Midbrain (tissue), 1 donor: Measurements from ENCODE around the gene CALY.

Experiments used
- DNase-seq: peaks from one replicate; lab custom pipeline; 2025; lab: John Stamatoyannopoulos, UW

The CALY gene

DNA sequence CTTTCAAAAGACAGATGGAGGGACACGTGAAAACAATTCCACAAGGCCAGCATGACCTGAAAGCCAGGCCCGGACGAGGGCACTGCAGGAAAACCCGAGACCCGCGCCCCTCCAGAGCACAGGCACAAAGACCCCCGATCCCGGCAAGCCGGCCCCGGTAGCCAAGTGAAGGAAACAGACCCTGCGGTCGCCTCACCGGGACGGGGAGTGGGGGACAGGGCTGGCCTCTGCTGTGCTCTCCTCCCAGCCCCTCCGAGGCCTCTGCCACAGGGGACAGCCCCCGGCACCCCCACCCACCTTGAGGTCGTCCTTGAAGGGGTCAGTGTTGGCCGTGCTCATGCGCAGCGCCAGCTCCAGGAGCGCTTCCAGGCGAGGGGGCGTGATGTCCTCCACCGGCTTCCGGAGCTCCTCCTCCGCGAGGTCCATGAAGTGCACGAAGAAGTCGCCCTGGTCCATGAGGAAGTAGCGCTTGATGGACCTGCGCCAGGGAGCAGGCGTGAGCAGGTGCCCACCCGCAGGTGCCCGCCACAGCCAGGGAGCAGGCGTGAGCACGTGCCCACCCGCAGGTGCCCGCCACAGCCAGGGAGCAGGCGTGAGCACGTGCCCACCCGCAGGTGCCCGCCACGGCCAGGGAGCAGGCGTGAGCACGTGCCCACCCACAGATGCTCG, 48.7 kb downstream of the CALY start:
- no peak for DNase-seq

DNA sequence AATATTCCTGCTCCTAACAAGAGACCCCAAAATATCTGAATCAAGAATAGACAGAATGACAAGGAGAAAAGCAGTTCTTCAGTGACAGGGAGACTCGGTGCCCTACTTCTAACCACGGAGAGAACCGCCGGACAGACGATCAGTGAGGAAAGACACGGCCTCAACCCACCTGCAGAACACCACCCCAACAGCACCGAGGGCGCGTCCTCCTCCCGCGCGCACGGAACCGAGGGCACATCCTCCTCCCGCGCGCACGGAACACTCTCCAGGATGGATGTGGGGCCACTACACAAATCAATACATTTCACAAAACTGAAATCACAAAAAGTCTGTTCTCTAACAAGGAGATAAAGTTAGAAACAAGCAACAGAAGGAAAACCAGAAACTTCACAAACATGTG, 50.3 kb downstream of the CALY start:
- DNase-seq, result no peak

DNA sequence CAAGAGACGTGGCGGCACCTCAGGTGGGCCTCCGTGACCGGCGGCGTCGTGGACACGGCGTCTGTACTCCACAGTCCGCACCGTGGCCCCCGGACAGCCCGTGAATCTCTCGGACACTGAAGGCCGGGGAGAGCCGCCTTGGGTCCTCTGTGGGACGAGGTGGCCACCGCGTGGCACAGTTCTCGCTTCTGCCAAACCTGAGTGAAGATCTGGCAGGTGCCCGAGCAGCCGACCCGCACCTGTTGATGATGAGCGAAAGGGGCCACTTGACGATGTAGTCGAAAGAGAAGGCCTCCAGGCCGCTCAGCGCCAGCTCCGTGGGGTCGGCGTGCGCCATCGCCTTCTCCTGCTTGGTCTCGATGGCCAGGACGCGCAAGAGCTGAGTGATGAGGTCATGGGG, 51.5 kb downstream of the CALY start:
- DNase-seq, result no peak

DNA sequence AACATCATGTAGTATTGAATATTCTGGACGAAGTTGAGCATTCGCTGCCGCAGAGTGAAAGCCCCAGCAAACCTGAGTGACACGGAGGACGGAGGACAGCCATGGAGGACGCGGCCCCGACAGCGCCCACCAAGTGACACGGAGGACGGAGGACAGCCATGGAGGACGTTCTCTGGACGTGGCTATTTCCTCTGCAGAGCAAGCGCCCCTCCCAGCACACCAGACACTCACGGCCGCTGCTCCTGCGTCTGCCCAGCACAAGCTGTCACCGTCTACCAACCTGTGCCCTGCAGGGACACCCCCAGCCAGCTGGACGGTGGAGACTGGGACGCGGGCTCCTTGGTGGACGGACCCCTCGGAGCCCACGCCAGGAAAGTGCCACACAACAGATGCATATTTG, 52.8 kb downstream of the CALY start:
- no peak for DNase-seq

DNA sequence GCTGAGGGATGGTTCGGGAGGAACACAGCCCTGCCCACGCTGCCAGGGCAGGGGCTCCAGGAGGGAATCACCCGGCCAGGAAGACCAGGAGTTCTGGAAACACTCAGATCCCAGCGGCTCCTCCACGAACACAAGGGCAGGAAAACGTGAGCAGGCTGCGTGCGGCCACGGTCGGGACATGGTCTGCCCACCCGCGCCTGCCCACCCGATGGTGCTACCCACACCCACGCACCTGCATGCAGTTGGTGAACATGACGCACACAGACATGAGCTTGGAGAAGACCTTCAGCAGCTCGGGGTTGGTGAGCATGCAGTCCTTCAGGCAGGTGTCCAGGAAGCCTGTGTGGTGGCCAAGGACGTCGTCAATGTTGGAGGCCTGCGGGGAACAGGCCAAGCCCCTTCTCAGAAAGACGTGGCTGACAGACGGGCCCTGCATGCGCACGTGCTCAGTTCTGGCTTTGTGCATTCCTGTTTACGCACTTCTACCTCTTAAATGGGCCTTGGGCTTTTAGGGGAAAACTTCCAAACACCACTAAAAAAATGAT, 53.8 kb downstream of the CALY start:
- no peak for DNase-seq

GRCh38 chr10:133281628-133282372, 54.9 kb downstream of the CALY start:
- no peak for DNase-seq

DNA sequence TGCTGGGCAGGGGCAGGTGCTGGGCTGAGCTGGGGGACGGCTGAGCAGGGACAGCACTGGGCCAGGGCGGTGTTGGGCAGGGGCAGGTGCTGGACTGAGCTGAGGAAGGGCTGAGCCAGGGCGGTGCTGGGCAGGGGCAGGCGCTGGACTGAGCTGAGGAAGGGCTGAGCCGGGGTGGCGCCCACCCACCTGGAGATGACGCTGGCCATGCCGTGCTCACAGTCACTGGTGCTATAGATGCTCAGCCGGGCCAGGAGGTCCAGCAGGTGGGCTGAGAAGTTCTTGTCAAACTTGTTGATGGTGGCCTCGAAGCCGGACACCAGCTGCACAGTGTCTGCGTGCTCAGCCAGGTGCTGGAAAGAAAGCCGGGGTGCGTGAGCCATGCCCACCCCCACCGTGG, 55.6 kb downstream of the CALY start:
- DNase-seq, result no peak

GRCh38 chr10:133280391-133281059, 56.2 kb downstream of the CALY start:
- DNase-seq, result no peak

DNA sequence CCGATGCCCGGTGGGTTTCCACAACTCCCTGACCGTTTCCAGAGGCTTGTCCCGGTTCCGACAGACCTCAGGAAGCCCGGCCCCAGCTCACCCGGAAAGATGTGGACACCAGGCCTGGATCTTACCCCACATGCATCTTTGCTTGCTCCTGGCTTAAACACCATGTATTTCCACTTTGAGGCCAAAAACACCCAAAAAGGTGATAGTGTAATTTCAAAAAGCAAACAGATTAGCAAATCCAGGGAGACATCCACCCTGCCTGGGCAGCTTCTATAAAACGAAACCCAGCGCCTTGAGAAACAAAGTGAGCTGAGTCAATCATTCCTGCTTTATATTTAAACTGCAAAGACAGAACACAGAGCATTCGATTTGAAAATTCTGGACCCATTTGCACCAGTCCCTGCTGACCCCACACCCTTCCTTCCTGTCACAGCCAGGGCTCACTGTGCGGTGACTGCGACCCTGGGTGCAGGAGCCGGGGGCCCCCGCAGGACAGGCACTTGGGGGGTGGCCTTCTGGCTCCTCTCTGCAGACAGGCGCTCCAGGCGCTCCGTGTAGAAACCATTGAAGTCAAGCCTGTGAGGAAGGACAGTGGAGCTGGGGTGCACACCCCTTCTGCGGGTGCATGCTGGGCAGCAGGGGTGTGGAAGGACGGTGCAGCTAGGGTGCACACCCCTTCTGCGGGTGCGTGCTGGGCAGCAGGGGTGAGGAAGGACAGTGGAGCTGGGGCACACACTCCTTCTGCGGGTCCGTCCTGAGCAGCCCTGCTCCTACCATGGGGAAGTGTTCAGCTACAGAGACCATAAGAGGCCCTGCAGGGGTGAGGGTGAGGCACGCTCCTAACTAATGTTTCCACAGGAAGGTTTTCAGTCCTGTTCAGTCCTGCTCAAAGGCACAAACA, 57.1 kb downstream of the CALY start:
- DNase-seq, result no peak

DNA sequence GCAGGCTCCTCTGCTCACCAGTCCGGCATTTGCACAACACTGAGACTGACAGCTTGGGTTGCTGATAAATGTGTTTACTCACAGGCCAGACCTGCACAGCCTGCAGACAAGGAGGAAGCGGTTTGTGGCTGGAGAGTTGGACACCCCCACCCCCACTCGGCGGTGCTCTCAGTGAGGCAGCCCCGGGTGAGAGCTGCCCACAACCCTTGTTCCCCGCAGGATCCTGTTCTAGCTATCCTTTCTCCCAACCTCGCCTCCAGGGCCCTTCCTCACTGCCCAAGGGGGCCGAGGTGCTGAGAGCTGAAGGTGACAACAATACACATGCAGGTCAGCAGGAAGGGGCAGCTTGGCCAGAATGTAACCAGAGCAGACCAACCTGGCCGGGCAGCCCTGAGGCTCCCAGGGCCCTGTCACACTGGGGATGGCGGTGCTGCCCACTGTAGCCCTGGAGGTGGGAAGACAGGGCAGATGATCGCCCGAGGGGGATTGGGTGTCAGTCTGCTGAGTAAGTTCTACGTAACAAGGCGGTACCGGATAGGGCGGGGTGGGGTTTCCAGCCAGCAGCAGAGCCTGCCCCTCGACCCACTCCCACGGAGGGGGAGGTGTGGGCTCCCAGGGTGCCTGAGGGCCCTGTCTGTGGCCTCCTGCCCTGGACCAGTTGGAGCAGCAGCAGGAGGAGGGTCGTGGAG, 58.0 kb downstream of the CALY start:
- DNase-seq, result peak; percentile 1

DNA sequence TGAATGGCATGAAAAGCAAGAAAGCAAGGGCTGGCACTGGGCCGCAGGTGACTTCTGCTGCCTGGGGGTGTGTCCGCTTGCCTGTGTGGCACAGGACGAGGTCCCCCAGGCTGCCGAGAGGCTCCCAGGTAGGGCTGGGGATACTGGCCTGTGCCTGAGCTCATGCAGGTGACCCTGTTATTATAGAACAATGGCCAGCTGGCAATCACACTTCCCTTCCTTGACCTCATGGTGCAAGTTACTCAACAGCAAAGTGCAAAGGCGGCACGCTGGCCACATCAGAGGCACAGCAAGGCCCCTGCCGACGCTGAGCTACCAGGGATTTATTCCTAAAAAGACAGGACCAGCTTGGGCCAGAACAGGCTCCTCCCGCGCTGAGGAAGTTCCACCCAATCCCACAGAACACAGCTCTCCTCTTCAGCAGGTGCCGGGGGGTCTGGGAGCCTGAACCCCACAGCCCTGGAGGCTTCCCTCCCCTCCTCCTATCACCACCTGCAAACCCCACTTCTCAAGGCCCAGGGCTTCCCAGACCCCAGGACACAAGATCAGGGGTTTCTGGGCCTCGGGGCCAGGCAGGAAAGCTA, 58.6 kb downstream of the CALY start:
- DNase-seq, result no peak

DNA sequence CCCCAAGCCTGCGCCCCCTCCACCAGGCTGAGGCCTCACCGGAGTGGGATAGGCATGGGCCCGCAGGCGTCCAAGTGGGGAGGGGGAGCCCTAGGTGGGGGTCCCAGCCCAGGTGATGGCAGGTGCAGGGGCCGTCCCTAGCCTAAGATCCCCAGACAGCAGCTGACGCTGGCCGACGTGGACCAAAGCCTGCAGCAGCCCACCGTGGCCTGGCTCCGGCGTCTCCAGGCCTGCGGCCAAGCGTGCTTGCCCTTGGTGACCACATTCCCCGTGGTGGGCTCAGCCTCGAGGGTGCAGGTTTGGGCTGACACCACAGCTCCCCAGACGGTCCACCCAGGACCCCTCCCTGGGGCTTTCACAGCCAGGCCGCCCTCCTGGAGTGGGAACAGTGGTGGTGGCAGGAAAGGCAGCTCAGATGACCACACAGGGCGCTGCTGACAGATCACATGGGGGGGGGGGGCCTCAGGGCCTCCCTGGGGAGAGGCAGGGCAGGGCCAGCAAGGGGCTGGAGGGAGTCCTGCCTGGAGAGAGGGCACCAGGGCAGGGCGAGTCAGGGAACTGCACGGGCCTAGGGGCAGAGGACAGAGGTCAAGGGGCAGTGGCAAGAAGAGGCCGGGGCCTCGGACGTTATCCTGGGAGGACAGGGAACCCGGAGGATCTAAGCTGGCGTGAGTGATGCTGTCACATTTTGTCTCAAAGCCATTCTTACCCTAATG, 59.3 kb downstream of the CALY start:
- DNase-seq, result no peak

DNA sequence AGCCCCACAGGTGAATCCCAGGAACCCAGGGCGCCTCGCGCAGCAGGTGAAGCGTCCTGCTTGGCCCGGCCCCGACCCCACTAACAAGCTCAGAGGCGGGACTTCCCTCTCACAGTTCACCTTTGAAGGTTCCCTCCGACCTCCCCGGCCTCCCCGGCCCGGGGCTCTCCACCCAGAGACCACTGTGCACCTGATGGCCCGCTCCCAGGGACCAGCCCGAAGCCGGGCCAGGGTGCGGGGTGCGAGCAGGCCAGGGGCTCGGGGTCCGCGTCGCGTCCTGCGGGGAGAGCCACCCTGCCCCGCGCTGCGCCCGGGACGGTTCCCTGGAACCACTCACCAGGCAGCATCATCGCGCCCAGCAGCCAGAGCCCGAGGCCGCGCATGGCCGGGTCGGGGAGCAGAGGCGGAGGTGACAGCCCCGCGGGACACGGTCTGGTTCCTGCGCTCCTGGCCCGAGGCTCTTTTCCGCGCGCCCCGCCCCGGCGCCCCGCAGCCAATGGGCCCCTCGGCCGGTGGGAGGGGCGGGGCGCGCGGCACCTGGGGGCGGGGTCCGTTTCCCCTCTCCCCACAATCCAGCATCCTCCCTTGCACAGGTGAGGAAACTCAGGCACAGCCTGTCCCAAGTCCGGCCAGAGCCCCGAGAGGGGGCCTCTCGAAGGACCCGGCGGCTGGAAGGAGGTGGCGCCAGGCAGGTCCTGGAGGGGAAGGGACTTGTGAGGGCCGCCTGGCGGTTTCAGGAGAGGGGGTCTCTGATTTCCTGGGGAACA, 60.1 kb downstream of the CALY start, which contains the start of gene ADAM8:
Gene ADAM8, minus strand, starts transcription at position 434 of the 767 bp plus-strand sequence. Its CDS starts 51 bp downstream, at position 383.
- no peak for DNase-seq

- DNase-seq, result no peak
Measured at GRCh38 chr10:133276100-133276434, 60.6 kb downstream of the CALY start.

GRCh38 chr10:133275684-133276092, 61.0 kb downstream of the CALY start:
- DNase-seq, result no peak

DNA sequence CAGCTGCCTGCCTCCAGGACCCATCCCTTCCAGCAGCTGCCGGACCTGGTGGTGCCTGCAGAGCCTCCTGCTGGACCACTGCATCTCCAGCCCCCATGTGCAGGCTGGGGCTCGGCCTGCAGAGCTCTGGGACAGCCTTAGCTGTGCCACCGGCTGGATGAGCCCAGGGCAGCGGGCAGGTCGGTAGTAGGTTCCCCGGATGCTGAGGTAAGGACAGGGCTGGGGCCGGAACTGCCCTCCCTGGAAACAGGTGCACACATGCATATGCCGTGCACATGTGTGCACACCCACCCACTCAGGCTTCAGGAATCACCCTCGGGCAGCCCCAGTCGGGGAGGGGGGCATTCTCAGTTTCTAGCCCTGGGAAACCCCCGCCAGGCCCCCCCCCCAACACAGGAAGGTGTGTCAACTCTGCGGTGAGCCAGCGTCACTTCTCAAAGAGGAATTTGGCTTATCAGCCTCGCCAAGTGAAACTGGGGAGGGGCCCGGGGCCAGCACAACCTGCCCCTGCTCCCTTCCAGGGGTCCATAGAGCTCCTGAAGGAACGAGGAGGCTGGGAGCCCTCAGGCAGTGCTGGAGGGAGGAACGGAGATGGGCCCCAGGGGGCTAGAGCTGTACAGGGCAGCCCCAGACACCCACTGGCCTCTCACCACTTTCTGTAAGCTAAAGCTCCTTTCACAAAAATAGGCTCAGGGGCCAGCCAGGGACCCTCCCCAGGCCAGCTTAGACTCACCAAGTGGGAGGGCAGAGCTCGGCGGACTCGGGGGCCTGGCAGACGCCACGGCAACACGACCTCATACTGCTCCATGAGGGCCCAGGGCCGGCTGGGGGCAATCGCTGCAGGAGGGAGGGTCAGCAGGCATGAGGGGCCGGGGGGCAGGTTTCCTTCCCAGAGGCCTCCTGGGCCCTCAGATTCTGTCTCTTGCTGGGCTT, 61.7 kb downstream of the CALY start:
- DNase-seq, result no peak
